Ovary (tissue), 9 donors: ENCODE measurements around the gene TRIM65. TPM values are rescaled to one million over a fixed set of nuclear protein-coding genes. Genes with fewer than 3 reads are reported as not detected.
A peak's percentile ranks its signal among the peaks of the same experiment; 100 is the strongest.
"Not testable (repeated sequence)": the region's sequence is repeated elsewhere in the genome, so short reads cannot be mapped to it uniquely, and the experiment has no call there.

ENCODE experiments used
- DNase-seq, 5 donors: peaks; one replicate each; pipeline ENCODE4 v3.0.0-alpha.2; 2019 to 2020
- H3K27ac ChIP-seq, 2 donors: fragments of 200-600 bp; one replicate each; pipeline versions ENCODE4 v1.5.1 to v1.8.0; 2019 to 2022
- H3K27me3 ChIP-seq: fragments of 200-600 bp; one replicate; pipeline ENCODE4 v1.8.0; 2022
- H3K36me3 ChIP-seq: fragments of 200-600 bp; sonication (generic); one replicate; pipeline ENCODE4 v1.5.1; 2019
- H3K4me1 ChIP-seq: one replicate; pipeline ENCODE4 v1.8.1; 2013; ENCODE audit warnings: mild to moderate bottlenecking, moderate library complexity; ENCODE audit not compliant: insufficient read depth
- H3K4me3 ChIP-seq: fragments of 200-600 bp; sonication (generic); one replicate; pipeline ENCODE4 v1.5.1; 2017
- H3K9me3 ChIP-seq, 2 donors: fragments of 200-600 bp in 1 of 2; sonication (generic) in 1 of 2; one replicate each; pipeline versions ENCODE4 v1.5.1 to v1.8.1; 2013 to 2019; ENCODE audit warnings: mild to moderate bottlenecking in 1 of 2, moderate library complexity in 1 of 2
- CTCF ChIP-seq, 3 donors: fragments of 450-650 bp in 2 of 3; fragments of 200-600 bp in 1 of 3; IDR thresholded peaks; one replicate each; pipeline versions ENCODE4 v1.5.1 to v1.8.0; 2016 to 2022; ENCODE audit warnings: antibody characterized with exemption in 3 of 3, mild to moderate bottlenecking in 1 of 3
- EP300 ChIP-seq: sonication (generic); formaldehyde crosslinking; IDR thresholded peaks from one replicate; pipeline ENCODE4 v1.6.1; 2017; ENCODE audit warnings: antibody characterized with exemption
- POLR2A ChIP-seq: fragments of 450-650 bp; IDR thresholded peaks from one replicate; pipeline ENCODE4 v1.6.1; 2017; ENCODE audit warnings: antibody characterized with exemption, mild to moderate bottlenecking, moderate library complexity
- WGBS, 3 donors: extraction: QIAGEN DNeasy Blood & Tissue Kit in 1 of 3; methylation state at CpG; one replicate each; pipeline versions ENCODE4 v1.1.5 to v1.1.7; 2013 to 2017; 5-methylcytosine and 5-hydroxymethylcytosine counted together
- intact Hi-C, 4 donors: fragments of 100-400 bp; cut with DNase I; formaldehyde crosslinking; loops; one replicate each; pipeline versions ENCODE4 v1.11.0 to v1.15.1; 2022 to 2023
- polyA plus RNA-seq, 2 donors: library from polyadenylated mRNA; stranded (reverse); fragments of 200-250 nt in 1 of 2; fragments of 350-450 nt in 1 of 2; fragmentation: Illumina TruSeq in 1 of 2; extraction: RNeasy Lipid Tissue Mini Kit (QIAGEN cat#74804) in 1 of 2; gene quantifications; one replicate each; pipeline ENCODE4 v1.2.3, GENCODE V29; 2013 to 2014
- total RNA-seq, 7 donors: library from RNA; depleted of rRNA in 2 of 7; stranded (reverse); fragments of >200 nt in 2 of 7; fragmentation: NEBNext Ultra II Directional in 3 of 7; extraction: Animal tissue kit (Norgen Biotek cat#: 25700) in 3 of 7; gene quantifications; one replicate each; pipeline versions ENCODE4 v1.1.0 to v1.2.4, GENCODE V29; 2016 to 2023
- donor health status: DM: no; HTN: no; CAD: no; lungs with moderate emphysema.
- donor health status: DM: no; HTN: no; CAD: no.
- donor health status: Bipolar disorder and iron deficiency.
- donor health status: DM: yes; HTN: yes; CAD: no.
- donor health status: DM: no; HTN: no; CAD: no.
- donor health status: DM: yes; HTN: yes; CAD: no.

Gene TRIM65
- total and polyA plus RNA-seq, 9 donors = 10.4 to 28.0 (median 24.1) TPM

DNA sequence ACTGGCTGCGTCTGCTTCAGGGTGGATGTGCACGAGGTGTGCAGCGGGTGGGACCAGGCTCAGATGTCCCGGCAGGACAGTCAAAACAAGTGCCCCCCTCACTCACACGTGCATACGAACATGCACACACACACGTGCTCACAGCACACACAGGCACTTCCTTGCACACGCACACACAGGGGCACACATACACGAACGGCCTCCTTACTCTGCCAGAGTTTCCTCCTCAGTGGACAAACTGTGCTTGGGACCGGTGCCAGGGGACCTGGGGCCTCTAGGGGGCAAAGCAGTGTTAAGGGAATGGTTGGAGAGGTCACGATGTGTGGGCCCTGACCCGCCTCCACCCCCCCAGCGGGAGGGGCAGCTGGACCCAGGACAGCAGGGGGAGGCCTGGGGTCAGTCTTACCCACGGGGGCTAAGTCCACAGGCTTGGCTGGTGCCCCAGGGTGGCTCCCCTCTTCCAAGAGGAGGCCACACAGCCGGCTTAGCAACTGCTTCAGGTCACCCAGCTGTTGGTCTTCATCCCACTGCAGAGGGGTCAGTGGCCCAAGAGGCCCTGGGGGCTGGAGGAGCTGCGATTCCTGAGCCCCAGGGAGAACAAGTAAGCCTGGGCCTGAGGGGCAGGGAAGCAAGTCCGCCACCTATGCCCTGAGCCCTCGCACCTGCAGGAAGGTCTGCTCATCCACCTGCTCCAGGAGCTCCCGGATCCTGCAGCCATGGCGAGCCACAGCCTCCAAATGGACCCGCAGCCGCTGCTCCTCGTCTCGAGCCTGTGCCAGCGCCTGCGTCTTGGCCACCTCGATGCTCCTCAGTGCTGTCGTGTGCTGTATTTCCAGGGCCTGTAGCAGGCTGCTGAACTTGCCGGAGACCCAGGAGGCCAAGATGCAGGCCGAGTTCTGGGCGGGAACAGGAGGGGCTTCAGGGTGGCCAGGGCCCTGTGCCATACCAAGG lies 4.9 kb downstream of the TRIM65 start:
- Histone ChIP-seq H3K4me3 (no peak overlapping the region), H3K27me3 (no peaks in the 10 kb centered on the region), H3K4me1 (peaks cover 8% of the 10 kb centered on the region), H3K36me3 (no peaks in the 10 kb centered on the region), H3K9me3 (no peaks in the 10 kb centered on the region), H3K27ac (no peak overlapping the region)
- intact Hi-C loops = no loop called here
- DNase-seq = peak in 3 of 5 donors; percentile 33 to 75 (median 47)
- TF ChIP-seq POLR2A = no peak
- TF ChIP-seq EP300 = no peak
- 68 to 73% (median 73%) methylated on average over 31 to 32 of the region's 32 CpGs for WGBS, 3 donors

- Histone ChIP-seq H3K4me1 (peaks cover 8% of the 10 kb centered on the region), H3K9me3 (no peaks in the 10 kb centered on the region), H3K27ac (no peak overlapping the region), H3K27me3 (no peaks in the 10 kb centered on the region), H3K4me3 (no peak overlapping the region), H3K36me3 (no peaks in the 10 kb centered on the region)
- no peak for DNase-seq
- intact Hi-C loops = no loop called here
- no peak for TF ChIP-seq EP300
- TF ChIP-seq POLR2A = no peak
- TF ChIP-seq CTCF (IDR thresholded peaks at IDR 0.05) = no peak
- WGBS, 3 donors = 87 to 91% (median 89%) methylated on average over 22 to 31 of the region's 31 CpGs
Observed at GRCh38 chr17:75891022-75891604, 5.6 kb downstream of the TRIM65 start.

GRCh38 chr17:75889454-75889853 lies 7.3 kb downstream of the TRIM65 start:
- DNase-seq = no peak
- Histone ChIP-seq H3K27me3 (no peaks in the 10 kb centered on the region), H3K9me3 (no peaks in the 10 kb centered on the region), H3K4me1 (no peaks in the 10 kb centered on the region), H3K4me3 (no peak overlapping the region), H3K27ac (no peak overlapping the region), H3K36me3 (no peaks in the 10 kb centered on the region)
- no peak for TF ChIP-seq POLR2A
- TF ChIP-seq CTCF (IDR thresholded peaks at IDR 0.05) = no peak
- no peak for TF ChIP-seq EP300
- intact Hi-C loops = no loop called here
- WGBS, 3 donors = 73 to 78% (median 75%) methylated on average over 6 of the region's 6 CpGs

DNA sequence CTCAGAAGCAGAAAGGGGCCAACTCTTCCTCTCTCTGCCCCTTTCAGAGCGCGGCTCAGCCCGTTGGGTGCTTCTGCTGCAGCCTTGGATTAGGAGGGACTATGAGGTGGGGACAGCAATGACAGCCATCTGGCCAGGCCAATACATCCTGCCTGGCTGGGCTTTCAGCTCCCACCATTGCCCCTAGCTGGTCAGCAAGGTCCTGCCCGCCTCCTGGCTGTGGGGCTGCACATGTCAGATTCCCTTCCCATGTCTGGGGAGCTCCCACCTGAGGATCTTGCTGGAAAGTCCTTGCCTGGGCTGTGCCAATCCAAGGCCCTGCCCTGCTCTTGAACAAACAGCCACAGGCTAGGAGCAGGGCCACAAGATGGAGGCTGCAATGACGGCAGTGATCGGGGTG lies 8.3 kb downstream of the TRIM65 start:
- Histone ChIP-seq H3K36me3 (no peaks in the 10 kb centered on the region), H3K27me3 (no peaks in the 10 kb centered on the region), H3K4me1 (no peaks in the 10 kb centered on the region), H3K4me3 (no peak overlapping the region), H3K9me3 (no peaks in the 10 kb centered on the region), H3K27ac (no peak overlapping the region)
- WGBS, 3 donors = 82 to 88% (median 86%) methylated on average over 6 of the region's 6 CpGs
- TF ChIP-seq CTCF (IDR thresholded peaks at IDR 0.05) (no peak), POLR2A (no peak), EP300 (no peak)
- intact Hi-C loops = no loop called here
- DNase-seq = no peak

- H3K36me3 ChIP-seq, intact Hi-C loops, H3K27me3 ChIP-seq, DNase-seq, H3K4me3 ChIP-seq, H3K9me3 ChIP-seq, H3K27ac ChIP-seq, H3K4me1 ChIP-seq: not testable (repeated sequence)
- WGBS, 3 donors = 73 to 80% (median 78%) methylated on average over 9 of the region's 9 CpGs
Observed at GRCh38 chr17:75885860-75886259, 10.9 kb downstream of the TRIM65 start.
